ENCODE data around the gene ANAPC16. TPM values are rescaled to one million over a fixed set of nuclear protein-coding genes. Genes with fewer than 3 reads are reported as not detected.
"Not testable (repeated sequence)": the region's sequence is repeated elsewhere in the genome, so short reads cannot be mapped to it uniquely, and the experiment has no call there.

Gene ANAPC16
- total and polyA plus RNA-seq, 2 donors (not counting 1 experiment from before 2014, with no cell fraction given), result 104 to 132 TPM

DNA sequence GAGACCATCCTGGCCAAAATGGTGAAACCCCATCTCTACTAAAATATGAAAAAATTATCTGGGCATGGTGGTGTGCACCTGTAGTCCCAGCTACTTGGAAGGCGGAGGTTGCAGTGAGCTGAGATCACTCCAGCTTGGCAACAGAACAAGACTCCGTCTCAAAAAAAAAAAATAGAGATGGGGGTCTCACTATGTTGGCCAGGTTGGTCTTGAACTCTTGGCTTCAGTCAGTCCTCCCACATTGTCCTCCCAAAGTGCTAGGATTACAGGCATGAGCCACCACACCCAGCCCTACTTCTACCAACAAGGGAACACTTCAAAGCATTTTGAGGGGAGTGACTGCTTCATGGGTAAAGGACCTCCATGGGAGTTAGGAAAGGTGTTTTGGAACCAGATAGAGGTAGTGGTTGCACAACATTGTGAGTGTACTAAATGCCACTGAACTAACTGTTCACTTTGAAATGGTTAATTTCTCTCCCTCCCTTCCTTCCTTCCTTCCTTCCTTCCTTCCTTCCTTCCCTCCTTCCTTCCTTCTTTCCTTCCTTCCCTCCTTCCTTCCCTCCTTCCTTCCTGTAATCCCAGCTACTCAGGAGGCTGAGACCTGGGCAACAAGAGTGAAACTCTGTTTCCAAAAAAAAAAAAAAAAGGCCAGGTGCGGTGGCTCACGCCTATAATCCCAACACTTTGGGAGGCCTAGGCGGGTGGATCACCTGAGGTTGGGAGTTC lies 52.8 kb downstream of the ANAPC16 start:
- intact Hi-C loops (cut with micrococcal nuclease); DNase-seq; H2AFZ ChIP-seq (ENCODE audit: insufficient read depth, low read depth, low read length, poor library complexity, severe bottlenecking); H3K4me3 ChIP-seq (ENCODE audit: control extremely low read depth in 1 of 5, extremely low read depth in 1 of 5, insufficient read depth in 1 of 5, low read depth in 2 of 5, low read length in 4 of 5); CTCF ChIA-PET; H3K27ac Mint-ChIP-seq; H3K9me3 ChIP-seq (ENCODE audit: control extremely low read depth in 1 of 3, control insufficient read depth in 2 of 3, insufficient read depth in 1 of 3, low read length in 2 of 3); H4K20me1 ChIP-seq (ENCODE audit: control insufficient read depth, insufficient read depth, low read length, poor library complexity, severe bottlenecking); H3K79me2 ChIP-seq (ENCODE audit: control insufficient read depth, insufficient read depth, low read length); H3K27me3 Mint-ChIP-seq; H3K9me3 Mint-ChIP-seq (ENCODE audit: insufficient read depth); H3K36me3 ChIP-seq (replicated peaks in 1 of 2; ENCODE audit: control extremely low read depth in 1 of 2, control insufficient read depth in 1 of 2, extremely low read depth in 1 of 2, insufficient read depth in 2 of 2, low read length in 1 of 2); ATAC-seq (ENCODE audit: low read depth); H3K27ac ChIP-seq (ENCODE audit: low read length in 2 of 2); H3K4me3 Mint-ChIP-seq; H3K9ac ChIP-seq (ENCODE audit: low read length); H3K4me2 ChIP-seq (replicated peaks; ENCODE audit: low read depth, low read length, poor library complexity, severe bottlenecking); H3K27me3 ChIP-seq (replicated peaks in 1 of 4; ENCODE audit: control extremely low read depth in 1 of 4, control insufficient read depth in 3 of 4, insufficient read depth in 4 of 4, low read length in 3 of 4): not testable (repeated sequence)
- 100% methylated on average over 2 of the region's 5 CpGs for WGBS (ENCODE audit: insufficient coverage)
- H3K4me1 ChIP-seq (ENCODE audit: control insufficient read depth in 2 of 2, insufficient read depth in 2 of 2, low read length in 2 of 2), result peaks cover 6 to 14% of the 10 kb centered on the region in 2 donors
- POLR2A ChIA-PET, result interaction anchor here (0.6 to 0.9 kb wide), 3 partner anchors 11 to 27 kb away, joined by 3 to 9 read pairs (median 5); no protein-coding TSS in a partner anchor
- peaks cover 24% of the 10 kb centered on the region for H3K4me1 Mint-ChIP-seq

DNA sequence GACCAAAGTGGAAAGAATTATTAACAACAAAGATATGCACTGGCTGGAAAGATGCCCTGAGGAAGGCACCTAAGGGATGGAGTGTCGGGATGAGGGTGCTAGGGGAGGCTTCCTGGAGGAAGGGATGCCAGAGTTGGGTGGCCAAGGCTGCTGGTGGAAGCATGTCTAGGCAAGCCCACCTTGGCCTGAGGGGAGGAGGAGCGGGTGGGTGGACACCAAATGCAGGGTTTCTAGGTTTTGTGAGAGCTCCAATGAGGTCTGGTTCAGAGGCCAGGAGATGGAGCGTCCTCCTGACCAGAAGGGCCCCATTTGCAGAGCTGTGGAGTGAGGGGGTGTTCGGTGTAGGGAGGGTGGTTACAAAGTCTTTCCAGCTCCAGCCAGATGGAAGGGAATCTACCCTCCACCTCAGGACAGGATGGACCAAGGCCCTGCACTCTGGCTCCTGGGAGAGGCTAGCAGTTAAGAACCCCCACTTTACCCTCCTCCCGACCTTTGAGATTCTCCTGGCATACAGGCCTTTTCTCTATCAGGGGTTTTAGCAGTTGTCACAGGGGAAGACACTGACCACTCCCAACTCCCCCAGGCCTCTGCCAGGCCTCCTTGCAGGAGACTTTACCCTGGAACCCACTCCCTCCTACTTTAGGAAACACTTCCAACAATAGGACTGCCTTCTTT lies 54.9 kb downstream of the ANAPC16 start:
- Mint-ChIP-seq H3K27ac (peak overlapping the region; percentile 43), H3K4me3 (no peak overlapping the region), H3K27me3 (no peaks in the 10 kb centered on the region), H3K9me3 (ENCODE audit: insufficient read depth) (no peaks in the 10 kb centered on the region), H3K4me1 (peaks cover 35% of the 10 kb centered on the region)
- peaks cover 19% of the 10 kb centered on the region for H4K20me1 ChIP-seq (ENCODE audit: control insufficient read depth, insufficient read depth, low read length, poor library complexity, severe bottlenecking)
- H3K9me3 ChIP-seq (ENCODE audit: control extremely low read depth in 1 of 3, control insufficient read depth in 2 of 3, insufficient read depth in 1 of 3, low read length in 2 of 3), result no peaks in the 10 kb centered on the region
- DNase-seq, result no peak
- H3K9ac ChIP-seq (ENCODE audit: low read length), result no peak overlapping the region
- ChIA-PET CTCF (interaction anchor here (0.9 to 1.9 kb wide), 2 partner anchors 10 to 145 kb away, joined by 3 to 5 read pairs; no protein-coding TSS in a partner anchor), POLR2A (interaction anchor here (0.6 to 1.6 kb wide), 5 partner anchors 10 to 48 kb away, joined by 3 to 4 read pairs (median 4); no protein-coding TSS in a partner anchor)
- TF ChIP-seq, protein P1, sequence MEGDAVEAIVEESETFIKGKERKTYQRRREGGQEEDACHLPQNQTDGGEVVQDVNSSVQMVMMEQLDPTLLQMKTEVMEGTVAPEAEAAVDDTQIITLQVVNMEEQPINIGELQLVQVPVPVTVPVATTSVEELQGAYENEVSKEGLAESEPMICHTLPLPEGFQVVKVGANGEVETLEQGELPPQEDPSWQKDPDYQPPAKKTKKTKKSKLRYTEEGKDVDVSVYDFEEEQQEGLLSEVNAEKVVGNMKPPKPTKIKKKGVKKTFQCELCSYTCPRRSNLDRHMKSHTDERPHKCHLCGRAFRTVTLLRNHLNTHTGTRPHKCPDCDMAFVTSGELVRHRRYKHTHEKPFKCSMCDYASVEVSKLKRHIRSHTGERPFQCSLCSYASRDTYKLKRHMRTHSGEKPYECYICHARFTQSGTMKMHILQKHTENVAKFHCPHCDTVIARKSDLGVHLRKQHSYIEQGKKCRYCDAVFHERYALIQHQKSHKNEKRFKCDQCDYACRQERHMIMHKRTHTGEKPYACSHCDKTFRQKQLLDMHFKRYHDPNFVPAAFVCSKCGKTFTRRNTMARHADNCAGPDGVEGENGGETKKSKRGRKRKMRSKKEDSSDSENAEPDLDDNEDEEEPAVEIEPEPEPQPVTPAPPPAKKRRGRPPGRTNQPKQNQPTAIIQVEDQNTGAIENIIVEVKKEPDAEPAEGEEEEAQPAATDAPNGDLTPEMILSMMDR (IDR thresholded peaks at IDR 0.05), result no peak
- TF ChIP-seq EZH2 (IDR thresholded peaks at IDR 0.05; ENCODE audit: borderline replicate concordance, insufficient read depth, low read depth, low read length, poor library complexity, severe bottlenecking), result no peak
- no peak overlapping the region for H3K4me2 ChIP-seq (replicated peaks; ENCODE audit: low read depth, low read length, poor library complexity, severe bottlenecking)
- no peaks in the 10 kb centered on the region for H3K27me3 ChIP-seq (replicated peaks in 1 of 4; ENCODE audit: control extremely low read depth in 1 of 4, control insufficient read depth in 3 of 4, insufficient read depth in 4 of 4, low read length in 3 of 4)
- no peak overlapping the region for H3K4me3 ChIP-seq (ENCODE audit: control extremely low read depth in 1 of 5, extremely low read depth in 1 of 5, insufficient read depth in 1 of 5, low read depth in 2 of 5, low read length in 4 of 5)
- no peak overlapping the region for H3K27ac ChIP-seq (ENCODE audit: low read length in 2 of 2)
- 93% methylated on average over 3 of the region's 5 CpGs for WGBS (ENCODE audit: insufficient coverage)
- intact Hi-C loops (cut with micrococcal nuclease), result loop anchor here (5.0 to 10.0 kb wide), 2 partner anchors 422 to 1724 kb away; partner anchors contain the start of genes MCU and VCL
- peaks cover 0 to 12% of the 10 kb centered on the region in 2 experiments for H3K36me3 ChIP-seq (replicated peaks in 1 of 2; ENCODE audit: control extremely low read depth in 1 of 2, control insufficient read depth in 1 of 2, extremely low read depth in 1 of 2, insufficient read depth in 2 of 2, low read length in 1 of 2)
- no peak for ATAC-seq (ENCODE audit: low read depth)
- H3K4me1 ChIP-seq (ENCODE audit: control insufficient read depth in 2 of 2, insufficient read depth in 2 of 2, low read length in 2 of 2), result peaks cover 14 to 23% of the 10 kb centered on the region in 2 donors
- peaks cover 24% of the 10 kb centered on the region for H3K79me2 ChIP-seq (ENCODE audit: control insufficient read depth, insufficient read depth, low read length)
- no peak overlapping the region for H2AFZ ChIP-seq (ENCODE audit: insufficient read depth, low read depth, low read length, poor library complexity, severe bottlenecking)

Measured in B cell (primary cell).